HG03571 (cell line): ENCODE results near the gene RGS9.

ENCODE experiments used
- ATAC-seq: cut with Tn5 transposase; IDR thresholded peaks from one replicate; pipeline ENCODE4 v1.9.1; 2021; ENCODE audit not compliant: unreplicated experiment

Gene RGS9

DNA sequence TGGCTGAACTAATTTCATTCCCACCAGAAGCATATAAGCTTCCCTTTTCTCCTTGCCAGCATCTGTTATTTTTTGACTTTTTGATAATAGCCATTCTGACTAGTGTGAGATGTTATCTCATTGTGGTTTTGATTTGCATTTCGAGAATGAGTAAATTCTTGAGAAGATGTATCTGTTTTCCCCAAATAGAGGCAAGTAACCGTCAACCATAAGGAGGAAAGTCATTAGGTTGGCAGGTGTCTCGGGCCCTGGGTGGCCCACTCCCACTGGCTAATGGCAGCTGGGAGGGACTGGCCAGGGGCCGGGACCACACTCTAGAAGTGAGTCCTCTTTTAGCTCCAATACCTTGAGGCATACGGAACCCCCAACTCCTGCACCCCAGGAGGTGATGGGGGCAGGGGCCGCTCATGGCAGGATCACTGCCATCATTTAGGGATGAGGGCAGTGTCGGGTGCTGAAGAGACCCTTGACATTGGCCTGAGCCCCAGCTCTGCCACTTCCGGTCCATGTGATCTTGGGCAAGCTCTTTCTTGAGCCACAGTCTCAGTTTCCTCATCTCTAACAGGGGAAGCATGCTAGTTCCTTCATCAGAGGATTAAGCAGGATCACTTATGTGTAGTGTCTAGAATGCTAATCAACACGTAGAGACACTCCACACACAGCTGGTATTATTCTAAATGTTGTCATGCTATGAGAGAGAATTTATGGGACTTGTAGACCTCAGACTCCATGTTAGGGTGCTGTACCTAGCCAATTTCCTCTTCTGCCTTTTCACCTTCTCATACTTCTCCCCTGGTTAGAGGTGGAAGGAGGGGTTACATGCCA, 44.3 kb downstream of the RGS9 start:
- peak; percentile 54 for ATAC-seq

DNA sequence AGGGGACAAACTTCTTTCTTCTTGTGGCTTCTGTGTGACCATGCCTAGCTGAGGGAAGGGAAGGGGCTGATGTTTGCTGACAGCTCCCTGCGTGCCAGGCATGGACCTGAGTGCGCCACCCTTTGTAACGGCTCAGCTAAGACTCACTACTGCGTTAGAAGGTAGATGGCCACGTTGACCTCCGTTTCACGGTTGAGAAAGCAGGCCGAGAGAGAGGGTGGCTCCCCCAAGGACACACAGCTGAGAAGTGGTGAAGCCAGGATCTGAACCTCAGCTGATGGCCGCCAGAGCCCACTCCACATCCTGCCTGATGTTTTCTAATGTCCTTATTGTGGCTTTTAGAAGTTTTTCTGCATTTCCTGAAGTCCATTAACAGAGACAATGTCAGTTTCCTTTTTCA, 45.1 kb downstream of the RGS9 start:
- ATAC-seq = peak; percentile 38

DNA sequence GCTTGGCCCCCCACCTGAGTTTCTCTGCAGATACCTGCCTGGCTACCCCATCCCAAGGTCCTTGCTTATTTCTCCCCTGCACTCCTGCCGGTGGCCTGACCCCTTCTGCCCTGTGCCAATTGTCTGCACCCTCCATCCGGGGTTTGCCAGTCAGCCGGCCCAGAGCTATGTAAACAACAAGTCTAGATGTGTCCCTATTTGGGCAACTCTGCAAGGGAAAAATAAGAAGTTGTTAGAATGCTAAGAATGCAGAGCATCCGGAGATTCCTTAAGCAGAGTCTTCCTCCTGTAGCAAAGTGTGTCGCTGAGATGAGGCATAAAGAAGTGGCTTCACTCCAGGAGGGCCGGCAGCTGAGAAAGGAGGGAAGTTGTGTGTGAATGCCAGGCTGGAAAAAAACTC, 46.6 kb downstream of the RGS9 start:
- no peak for ATAC-seq

GRCh38 chr17:65184235-65184959, 47.2 kb downstream of the RGS9 start:
- ATAC-seq = no peak

- no peak for ATAC-seq
These were observed 47.9 kb downstream of the RGS9 start for GRCh38 chr17:65185062-65185461.

- no peak for ATAC-seq
These were observed 48.7 kb downstream of the RGS9 start for GRCh38 chr17:65185668-65186382.

DNA sequence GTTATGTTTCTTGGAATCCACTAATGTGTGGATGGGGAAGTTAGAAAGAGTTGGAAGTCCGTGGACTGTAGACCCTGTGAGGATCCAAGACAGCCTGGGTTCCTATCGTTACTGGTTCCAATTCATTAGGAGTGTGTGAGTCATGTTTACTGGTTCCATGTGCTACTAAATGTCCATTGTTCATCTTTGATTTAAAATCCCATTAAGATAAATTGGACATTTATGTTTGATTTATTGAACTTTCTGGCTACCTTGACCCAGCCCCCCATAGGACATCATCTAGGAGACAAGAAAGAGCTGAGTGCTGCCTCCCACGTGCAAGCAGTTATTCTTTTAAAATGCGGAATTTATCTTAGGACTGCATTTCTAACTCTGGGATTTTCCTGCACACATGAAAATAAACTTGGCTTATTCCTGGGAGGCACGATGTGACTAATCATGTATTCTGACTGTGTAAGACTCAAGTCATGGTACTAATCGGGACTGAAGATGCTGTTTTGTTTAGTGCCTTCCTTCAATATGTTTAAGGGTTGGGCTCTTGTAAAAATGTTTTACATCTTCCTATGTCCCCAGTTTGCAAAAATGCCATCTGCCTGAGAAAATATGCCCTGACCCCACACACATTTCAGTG, 53.4 kb downstream of the RGS9 start:
- ATAC-seq = no peak

- ATAC-seq = no peak
These were observed 54.9 kb downstream of the RGS9 start for GRCh38 chr17:65191811-65192740.

DNA sequence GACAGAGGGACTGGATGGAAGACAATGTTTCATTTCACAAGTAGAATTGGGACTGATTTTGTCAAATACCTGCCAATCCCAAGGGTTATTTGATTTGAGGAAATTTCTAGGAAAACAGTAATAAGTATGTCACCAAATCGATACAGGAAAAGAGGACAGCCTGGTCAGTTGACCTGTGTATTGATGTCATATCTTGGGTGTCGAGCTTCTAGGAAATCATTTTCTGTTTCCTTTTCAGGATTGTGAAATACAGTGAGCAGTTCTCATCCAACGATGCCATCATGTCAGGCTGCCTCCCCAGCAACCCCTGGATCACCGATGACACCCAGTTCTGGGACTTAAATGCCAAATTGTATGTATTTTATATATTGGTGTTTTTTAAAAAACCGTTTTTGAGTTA, 56.1 kb downstream of the RGS9 start:
- ATAC-seq = no peak

- ATAC-seq = no peak
These were observed 56.6 kb downstream of the RGS9 start for GRCh38 chr17:65193716-65194293.

GRCh38 chr17:65194670-65195334, 57.6 kb downstream of the RGS9 start:
- no peak for ATAC-seq

DNA sequence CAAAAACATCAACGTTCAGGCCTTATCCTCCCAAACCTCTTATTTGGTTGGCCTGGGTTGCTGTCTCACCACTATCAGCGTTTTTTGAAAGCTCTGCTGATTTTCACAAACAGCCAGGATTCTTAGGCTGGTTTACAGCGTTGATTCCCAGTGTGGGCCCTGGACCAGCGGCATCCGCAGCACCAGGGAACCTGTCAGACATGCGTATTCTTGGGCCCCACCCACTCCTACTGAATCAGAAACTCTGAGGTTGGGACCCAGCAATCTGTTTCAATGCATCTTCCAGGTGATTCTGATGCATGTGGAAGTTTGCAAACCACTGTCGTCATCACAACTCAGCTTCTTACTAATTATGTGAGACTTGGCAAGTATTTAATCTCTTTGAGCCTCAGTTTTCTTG, 58.5 kb downstream of the RGS9 start:
- ATAC-seq = no peak

DNA sequence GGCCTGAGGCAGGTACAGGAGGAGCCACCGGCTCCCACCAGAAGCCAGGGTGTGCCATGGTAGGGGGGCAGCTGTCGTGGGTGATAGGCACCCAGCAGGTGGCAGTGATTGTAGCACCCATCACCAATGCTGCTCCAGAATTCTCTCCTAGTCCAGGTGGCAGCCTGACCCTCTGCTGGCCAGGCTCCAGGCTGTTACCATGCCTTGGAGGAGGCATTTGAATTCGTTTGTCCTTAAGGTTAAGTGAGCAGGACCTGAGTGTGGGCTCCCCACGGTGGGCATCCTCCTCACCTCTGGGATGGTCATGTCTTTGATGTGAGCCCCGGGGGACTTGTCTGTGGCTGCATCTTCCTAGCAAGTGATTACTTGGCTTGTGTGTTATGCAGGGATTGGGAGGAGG, 59.4 kb downstream of the RGS9 start:
- no peak for ATAC-seq

- no peak for ATAC-seq
These were observed 60.0 kb downstream of the RGS9 start for GRCh38 chr17:65197201-65197600.

- no peak for ATAC-seq
These were observed 61.6 kb downstream of the RGS9 start for GRCh38 chr17:65198653-65199382.

- no peak for ATAC-seq
These were observed 64.2 kb downstream of the RGS9 start for GRCh38 chr17:65201331-65201730.

DNA sequence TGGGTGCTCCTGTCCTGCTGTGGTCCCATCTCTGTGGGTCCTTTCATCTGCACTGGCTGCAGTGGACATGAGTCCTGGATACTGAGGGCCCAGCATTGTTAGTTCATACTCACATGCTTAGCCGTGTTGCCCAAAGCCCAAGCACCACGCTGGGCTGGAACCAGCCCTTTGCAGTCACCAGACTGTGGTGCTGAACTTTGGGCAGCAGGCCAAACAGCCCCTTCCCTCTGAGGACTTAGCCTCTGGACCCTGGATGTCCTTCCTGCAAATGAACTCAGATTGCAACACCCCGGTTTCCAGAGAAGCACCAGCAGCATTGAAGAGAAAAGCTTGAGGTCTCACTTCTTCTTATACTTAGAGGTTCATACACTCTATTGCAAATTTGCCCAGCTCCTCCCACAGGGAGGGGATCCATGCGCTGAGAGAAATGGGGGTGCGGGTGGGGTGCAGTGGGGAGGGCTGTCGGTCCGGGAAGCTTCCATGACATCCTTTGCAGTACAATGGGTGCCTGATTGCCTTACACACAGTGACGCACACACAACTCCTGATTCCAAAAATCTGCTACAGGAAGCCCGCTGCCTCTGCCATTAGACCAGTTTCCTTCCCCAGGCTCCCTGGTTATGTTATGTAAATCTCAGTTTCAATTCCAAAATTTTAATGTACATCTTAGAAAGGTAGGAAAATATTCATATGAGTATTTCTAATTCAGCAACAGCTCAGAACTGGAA, 65.8 kb downstream of the RGS9 start:
- ATAC-seq = no peak

DNA sequence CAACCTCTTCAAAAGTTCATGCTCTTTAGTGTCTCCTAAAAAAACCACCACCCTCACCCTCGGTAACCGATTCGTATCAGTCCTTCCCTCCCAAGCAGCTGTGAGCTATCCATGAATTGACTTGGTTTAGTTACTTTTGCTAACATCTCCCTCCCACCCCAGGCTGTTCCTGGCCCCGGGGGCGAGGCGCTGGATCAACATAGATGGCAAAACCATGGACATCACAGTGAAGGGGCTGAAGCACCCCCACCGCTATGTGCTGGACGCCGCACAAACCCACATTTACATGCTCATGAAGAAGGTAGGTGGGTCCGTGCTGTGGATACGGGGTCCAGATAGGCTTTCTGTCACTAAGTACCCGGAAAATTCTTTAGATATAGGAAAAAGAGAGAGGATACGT, 66.8 kb downstream of the RGS9 start:
- ATAC-seq = no peak
